ENCODE data around the gene TBR1. TPM values are rescaled to one million over a fixed set of nuclear protein-coding genes. Genes with fewer than 3 reads are reported as not detected.

TBR1 gene
- under 1 TPM in 2 of 4 donors, not detected in 2; 0.03 to 0.04 TPM for polyA plus RNA-seq (ENCODE audit: insufficient read length in 4 of 4)

DNA sequence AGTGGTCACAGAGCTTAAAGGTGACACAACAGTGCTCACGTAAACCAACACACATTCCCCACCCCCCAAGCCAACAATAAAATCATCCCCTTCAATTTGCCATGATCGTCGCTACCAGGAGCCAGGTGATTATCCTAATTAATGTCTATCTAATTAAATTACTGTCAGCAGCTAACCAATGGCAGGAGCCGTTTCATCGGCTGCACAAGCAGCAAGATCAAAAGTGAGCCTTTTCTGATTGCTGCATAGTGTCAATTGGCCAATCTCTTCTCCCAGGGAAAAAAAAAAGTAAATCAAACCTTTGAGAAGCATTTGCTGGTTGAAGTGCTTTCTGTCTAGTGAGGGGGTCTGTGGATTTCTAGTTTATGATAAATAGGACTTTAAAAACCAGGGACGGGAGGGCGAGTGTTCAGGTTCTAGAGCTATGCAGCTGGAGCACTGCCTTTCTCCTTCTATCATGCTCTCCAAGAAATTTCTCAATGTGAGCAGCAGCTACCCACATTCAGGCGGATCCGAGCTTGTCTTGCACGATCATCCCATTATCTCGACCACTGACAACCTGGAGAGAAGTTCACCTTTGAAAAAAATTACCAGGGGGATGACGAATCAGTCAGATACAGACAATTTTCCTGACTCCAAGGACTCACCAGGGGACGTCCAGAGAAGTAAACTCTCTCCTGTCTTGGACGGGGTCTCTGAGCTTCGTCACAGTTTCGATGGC is at the start of gene TBR1:
Gene TBR1 (plus strand): TSS at position 311 of the 721 bp plus-strand sequence. CDS start 114 bp downstream, at position 425.
- no peak for DNase-seq (ENCODE audit: low read depth in 4 of 4, low spot score in 3 of 4)

DNA sequence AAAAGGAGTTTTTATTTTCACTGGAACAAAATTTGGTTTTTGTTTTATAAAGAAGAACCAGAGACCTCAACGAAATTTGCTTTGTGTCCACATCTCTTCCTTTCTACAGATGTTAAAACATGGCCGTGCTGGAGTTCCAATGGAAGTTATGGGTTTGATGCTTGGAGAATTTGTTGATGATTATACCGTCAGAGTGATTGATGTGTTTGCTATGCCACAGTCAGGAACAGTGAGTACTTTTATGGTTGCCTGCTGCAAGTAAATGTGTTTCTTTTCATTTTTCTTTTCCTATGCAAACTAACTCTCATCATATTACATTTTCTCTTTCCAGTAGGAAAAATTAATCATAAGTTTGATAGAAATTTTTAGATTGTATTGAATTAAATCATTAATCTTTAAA is 48.4 kb upstream of the TBR1 start:
- DNase-seq (ENCODE audit: low read depth in 4 of 4, low spot score in 3 of 4): no peak

DNA sequence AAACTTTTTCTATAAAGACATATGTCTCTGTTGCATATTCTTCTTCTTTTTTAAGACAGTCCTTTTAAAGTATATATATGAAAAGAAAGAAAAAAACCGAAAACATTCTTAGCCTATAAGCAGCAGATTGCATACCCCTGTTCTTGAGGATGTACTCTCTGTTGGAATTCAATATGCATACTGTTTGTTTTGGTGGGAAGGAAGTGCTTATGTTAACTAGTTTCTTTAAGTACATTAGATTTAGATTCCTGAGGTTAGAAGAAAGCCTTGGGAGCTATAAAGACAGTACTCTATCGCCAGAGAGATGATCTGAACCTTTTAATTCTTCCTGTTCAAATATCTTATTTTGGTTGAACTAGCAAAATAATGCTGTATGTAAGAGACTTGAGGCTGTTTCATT is 46.8 kb upstream of the TBR1 start:
- no peak for DNase-seq (ENCODE audit: low read depth in 4 of 4, low spot score in 3 of 4)

DNA sequence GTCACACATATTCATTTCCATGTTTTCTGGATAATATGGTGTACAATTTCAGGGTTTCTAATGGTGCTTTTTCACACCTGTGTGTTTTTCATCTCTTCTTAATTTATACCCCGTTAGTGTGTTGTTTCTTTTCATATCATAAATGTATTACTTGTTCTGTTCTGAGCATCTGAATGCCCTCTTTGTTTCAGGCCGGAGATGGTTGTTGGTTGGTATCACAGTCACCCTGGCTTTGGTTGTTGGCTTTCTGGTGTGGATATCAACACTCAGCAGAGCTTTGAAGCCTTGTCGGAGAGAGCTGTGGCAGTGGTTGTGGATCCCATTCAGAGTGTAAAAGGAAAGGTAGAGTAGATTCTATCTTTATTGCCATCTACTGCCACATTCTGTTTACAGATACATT is 45.1 kb upstream of the TBR1 start:
- no peak for DNase-seq (ENCODE audit: low read depth in 4 of 4, low spot score in 3 of 4)

DNA sequence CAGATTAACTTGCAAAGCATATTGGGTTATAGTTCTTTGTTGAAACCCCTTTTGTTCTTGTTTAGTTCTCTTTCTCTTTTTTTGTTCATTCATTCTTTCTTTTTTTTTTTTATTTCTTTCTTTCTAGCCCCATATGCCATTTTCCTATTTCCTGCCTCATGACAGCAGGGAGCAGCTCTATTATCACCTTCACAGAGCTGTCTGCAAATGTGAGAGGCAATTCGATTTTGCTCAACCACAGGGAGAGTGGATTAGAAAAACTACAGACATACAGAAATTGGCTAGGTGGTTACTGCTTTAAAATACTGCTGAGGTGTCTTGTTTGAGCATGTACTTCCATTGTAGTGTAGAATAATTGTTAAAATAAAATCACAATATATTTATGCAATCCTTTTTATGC is 44.2 kb upstream of the TBR1 start:
- no peak for DNase-seq (ENCODE audit: low read depth in 4 of 4, low spot score in 3 of 4)

DNA sequence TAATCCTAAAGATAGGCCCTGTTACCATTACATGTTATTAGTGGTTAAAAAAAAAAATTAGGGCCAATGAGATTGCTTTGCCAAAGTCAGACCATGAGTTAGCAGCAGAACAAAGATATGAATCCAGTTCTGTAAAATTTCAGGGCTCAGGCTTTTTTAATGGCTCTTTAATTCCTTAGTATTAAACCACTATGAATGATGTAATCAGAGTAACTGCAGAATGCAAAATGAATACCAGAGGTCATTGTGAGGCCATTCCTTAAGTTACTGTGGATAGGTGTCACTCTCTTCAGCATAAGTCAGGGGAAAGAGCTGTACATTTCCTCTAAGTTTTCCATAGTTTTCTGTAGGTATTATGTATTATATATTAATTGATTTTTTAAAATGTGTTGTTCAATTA is 42.2 kb upstream of the TBR1 start:
- DNase-seq (ENCODE audit: low read depth in 4 of 4, low spot score in 3 of 4): no peak

DNA sequence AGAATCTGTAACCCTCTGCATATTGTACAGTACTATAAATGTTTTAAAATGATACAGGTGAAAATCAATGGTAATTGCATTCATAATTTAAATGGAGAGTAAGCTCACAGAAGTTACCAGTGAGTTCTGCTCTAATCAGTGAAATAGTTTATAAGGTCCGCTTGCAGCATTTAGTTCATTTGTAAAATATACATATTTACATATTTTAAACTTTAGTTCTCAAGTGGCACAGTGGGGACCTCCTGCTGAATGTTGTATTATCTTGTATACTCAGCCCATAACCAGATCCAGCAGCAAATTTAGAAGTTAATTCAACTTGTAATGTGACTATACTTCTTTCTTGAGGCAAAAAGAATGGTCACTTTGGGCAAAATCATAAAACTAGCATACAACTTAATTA is 41.7 kb upstream of the TBR1 start:
- no peak for DNase-seq (ENCODE audit: low read depth in 4 of 4, low spot score in 3 of 4)

DNA sequence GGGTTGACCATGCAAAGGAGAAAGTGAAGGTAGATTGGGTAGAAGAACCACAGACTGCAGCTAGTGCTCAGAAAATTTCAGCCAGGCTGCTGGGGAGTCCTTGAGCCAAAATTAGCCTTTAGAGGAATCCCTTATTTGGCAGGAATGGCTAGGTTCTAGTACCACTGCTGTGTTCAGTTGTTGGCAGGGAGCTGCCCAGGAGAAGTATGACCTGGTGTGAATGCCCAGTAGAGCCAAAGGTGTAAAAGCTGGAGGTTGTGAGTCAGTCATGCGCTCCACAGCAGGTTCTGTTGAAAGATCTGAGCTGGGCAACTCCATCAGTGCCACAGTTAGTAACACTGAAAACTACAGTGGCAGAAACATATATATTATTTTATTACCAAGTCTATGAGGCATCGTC is 36.4 kb upstream of the TBR1 start:
- DNase-seq (ENCODE audit: low read depth in 4 of 4, low spot score in 3 of 4): no peak

DNA sequence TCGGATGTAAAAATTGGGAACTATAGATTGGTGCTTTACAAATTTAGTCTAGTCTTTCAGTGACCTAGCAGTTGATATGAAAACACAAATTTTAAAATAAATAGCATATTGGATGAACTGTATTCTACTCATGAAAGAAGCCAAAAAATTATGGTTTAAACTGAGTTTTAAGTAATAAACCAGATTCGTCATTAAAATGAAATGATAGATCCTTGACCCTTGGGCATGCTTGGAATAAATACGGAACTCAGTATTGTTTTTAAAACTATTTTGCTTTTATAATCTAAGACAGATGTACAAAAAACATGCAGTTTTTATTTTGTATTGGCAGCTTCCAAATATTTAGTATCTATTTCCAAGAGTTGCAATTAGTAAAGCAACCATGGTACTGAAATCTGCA is 34.6 kb upstream of the TBR1 start:
- DNase-seq (ENCODE audit: low read depth in 4 of 4, low spot score in 3 of 4): no peak

DNA sequence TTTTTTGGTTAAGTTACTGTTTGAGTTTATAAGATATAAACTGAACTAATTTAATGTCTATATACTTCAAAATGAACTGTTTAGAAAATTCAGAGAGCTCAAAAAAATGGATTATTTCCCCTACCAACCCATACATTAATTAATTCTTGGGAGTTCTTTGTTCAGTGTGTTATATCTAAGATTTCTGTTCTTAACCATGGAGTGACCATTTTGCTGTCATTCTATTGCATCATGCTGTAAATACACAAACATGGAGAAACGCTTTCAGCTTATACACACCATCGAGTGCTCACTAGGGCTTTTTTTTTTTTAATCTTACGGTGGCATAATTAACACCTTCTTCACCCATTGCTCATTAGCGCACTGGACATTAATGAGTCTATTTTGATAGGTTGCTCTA is 33.4 kb upstream of the TBR1 start:
- DNase-seq (ENCODE audit: low read depth in 4 of 4, low spot score in 3 of 4): no peak

DNA sequence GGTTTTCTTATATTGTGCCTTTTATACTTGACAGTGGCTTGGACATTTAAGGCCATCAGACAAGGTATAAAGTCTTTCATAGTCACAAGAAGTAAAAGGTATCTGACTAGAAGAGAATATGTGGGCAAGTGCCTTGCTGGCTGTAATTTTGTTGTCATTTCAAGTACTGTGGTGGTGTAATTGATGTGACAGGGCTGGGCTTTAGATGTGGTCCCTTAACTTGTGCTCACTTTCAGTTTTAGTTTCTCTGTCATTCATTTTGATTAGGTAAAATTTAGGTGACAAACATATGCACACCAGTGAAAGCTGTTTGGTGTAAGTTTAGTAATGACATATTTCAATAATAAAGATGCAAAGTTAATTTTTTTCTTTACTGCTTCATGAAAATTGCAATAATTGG is 31.2 kb upstream of the TBR1 start:
- DNase-seq (ENCODE audit: low read depth in 4 of 4, low spot score in 3 of 4): no peak

DNA sequence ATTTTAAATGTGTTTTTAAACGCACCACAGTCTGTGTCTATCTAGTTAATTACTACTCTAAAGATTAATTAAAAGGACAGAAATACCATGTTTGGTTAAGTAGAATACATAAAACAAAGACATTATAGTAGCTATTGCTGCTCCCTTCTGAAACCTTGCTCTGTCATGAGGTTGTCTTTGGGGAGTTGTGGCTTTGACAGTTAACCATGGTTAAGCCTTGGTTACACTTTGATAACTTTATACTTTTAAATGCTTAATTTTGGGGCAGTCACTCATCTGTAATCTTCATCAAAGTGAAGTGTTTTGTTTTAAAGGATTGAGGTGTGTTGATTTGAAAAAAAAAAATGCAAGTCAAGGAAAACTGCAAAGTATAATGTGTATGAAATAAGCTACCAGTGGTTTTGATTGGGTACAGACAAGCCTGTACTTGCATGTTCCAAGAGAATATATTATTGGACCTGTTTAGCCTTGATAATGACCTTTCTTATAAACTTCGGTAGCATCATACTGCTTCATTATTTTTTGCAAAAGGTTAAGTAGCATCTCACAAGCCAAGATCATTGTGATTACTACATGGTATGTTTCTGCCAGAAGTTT is 29.8 kb upstream of the TBR1 start:
- no peak for DNase-seq (ENCODE audit: low read depth in 4 of 4, low spot score in 3 of 4)

DNA sequence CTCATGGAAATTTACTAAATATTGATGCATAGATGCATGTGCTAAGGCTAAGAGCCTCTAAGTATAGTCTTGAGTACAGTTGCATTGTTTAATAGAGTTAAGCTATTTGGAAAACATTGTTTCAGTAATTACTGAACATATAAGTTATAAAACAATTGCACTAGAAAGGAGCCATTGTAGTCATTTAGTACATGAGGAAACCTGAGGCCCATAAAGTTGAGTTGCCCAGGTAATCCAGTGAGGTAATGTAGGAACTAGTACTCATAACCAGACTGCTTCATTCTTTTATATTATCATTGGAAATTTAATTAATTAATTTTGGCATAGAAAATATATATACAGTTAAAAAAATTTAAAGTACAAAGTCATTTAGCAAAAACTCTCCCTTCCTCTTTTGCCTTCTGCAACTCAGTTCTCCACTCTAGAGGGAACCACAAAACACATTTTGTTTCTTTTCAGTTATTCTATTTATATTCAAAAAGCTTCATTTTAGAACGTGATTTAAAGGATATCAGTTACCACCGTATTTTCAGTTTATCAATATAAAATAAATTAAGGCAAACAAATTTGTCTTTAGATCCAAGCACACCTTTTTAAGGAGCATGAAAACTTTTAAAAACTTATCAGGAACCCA is 27.8 kb upstream of the TBR1 start:
- DNase-seq (ENCODE audit: low read depth in 4 of 4, low spot score in 3 of 4): no peak

DNA sequence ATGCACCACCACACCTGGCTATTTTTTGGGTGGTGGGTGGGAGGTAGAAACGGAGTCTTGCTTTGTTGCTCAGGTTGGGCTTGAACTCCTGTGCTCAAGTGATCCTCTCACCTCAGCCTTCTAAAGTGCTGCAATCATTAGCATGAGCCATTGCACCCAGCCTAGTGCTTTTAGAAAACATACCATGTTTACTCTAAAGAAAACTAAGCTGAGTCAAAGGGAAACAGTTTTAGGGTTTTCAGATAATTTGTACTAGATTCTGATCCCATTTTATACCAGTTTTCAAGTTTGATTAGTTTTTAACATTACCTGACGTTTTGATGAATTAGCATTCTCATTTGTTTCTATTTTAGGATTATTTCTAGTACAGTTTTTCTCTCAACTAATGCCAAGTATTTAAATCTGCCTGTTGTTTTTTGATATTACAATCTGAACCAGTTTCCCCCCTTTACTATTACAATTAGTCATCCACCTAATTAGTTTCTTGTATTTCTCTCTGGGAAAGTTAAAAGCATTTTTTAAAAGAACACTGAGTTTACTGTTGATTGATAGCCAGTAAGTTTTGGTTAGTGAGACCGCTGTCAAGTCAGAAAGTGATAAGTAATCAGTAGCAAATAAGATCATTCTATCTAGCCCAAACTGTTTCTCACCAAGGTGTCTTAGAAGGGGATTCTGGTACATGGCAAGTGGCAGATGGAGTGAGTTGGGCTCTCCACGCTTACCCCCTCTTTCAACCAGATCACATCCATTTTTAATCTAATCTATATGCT is 24.2 kb upstream of the TBR1 start:
- no peak for DNase-seq (ENCODE audit: low read depth in 4 of 4, low spot score in 3 of 4)

DNA sequence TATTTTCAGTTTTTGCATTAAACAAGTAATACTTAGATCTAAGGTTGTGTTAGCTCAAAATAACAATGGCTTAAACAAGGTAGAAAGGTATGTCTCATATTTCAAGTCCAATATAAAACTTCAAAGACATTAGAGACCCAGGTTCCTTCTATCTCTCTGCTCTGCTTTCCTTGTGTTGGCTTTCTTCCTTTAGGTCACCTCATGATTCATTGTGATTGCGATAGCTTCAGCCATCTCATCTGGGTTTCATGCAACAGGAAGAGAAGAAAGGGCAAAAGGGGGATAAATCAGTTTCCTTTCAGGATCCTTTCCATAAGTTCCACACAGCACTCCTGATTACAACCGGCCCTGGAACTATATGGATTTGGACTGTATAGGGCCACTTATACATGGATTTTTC is 16.0 kb upstream of the TBR1 start:
- no peak for DNase-seq (ENCODE audit: low read depth in 4 of 4, low spot score in 3 of 4)

DNA sequence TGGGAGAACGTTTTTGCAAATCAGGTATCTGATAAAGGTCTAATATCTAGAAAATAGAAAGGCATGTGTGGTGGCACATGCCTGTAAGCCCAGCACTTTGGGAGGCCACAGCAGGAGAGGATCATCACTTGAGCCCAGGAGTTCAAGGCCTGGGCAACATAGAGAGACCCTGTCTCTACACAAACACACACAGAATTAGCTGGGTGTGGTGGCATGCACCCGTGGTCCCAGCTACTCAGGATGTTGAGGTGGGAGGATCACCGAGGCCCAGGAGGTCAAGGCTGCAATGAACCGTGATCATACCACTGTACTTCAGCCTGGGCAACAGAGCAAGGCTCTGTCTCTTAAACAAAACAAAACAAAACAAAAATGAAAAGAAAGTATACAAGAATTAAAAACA is 13.8 kb upstream of the TBR1 start:
- no peak for DNase-seq (ENCODE audit: low read depth in 4 of 4, low spot score in 3 of 4)

DNA sequence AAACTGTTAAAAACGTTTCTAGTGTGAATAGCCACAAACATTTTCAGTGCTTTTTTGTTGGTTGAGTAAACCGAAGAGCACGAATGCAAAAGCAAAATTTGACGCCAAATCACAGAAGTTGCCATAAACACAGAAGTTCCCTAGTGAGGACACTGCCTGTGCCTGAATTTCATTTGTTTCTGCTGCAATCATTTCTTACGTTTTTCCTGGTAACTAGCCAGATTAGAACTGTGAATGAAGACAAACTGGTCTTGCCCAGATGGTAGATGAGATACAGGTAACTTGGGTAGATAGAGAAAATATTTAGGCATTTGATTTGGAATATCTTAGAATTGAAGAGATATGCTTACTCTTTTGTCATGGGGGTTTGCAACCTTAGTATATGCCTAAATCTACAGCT is 9.8 kb upstream of the TBR1 start:
- DNase-seq (ENCODE audit: low read depth in 4 of 4, low spot score in 3 of 4): no peak

DNA sequence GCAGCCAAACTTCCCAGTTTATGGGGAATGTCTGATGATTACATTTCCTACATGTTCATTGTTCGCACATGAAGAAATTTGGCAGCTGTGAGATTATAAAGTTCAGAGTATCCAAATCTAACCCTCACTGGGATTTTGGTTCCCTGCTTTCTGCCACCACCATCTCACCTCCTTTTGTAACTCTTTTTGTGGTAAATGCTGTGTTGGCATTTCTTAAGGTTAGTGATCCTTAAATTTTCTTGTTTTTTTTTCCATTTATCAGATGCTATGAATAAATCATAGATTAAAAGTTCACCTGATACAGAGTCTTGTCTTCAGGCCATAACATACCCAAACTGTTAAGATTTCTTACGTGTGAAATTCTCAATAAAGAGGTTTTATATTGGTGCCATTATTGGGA is 8.5 kb upstream of the TBR1 start:
- DNase-seq (ENCODE audit: low read depth in 4 of 4, low spot score in 3 of 4): no peak

DNA sequence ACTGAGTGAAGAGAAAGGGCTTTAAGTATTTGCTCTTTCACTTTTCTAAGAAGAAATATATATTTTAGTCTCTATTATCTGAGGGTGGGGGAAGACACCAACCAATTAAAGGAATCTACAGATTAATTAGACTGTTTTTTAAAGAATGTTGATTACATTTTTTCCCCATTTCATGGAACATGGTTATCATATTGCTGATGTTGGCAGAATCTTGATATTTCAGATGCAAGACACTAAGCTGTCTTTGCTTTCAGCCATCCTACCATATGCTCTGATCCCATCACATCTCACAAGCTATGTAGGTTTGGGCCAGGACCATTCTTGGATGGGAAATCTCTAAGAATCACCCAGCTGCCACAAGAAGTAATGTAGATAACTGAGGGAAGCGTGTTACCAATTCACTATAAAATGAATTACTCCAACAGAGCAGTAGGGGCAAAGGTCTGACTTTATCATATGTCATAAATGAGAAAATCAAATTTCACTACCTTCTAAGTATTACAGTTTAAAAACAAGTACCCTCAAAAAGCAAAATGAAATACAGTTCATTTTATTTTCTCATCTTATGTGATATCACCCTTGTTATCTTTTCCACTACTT is 6.7 kb upstream of the TBR1 start:
- DNase-seq (ENCODE audit: low read depth in 4 of 4, low spot score in 3 of 4): no peak

DNA sequence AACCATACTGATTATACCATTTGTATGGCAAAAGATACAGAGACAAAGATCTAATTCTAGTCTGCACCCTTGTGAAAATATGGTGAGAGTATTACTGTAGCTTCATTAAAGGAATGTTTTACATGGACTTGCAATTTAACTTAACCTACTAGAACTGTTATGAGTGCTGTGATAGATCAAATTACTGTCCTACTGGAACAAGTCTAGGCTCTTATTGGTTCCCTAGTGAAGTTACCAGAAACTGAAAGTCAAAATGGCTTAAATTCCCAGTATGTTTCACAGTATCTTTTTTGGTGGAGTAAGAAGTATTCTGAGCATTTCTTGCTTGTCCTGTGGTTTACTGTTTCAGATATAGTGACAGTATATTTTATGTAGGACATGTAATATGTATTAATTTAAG is 3.8 kb upstream of the TBR1 start:
- no peak for DNase-seq (ENCODE audit: low read depth in 4 of 4, low spot score in 3 of 4)
